CD4-positive, alpha-beta T cell (primary cell): ENCODE data around the gene C4orf50. TPM values are rescaled to one million over a fixed set of nuclear protein-coding genes. Genes with fewer than 3 reads are reported as not detected.

Source experiments
- ATAC-seq: fragments of 200-7000 bp; cut with Tn5 transposase; one replicate; pipeline ENCODE4 v1.10.0; 2022; ENCODE audit warnings: mild to moderate bottlenecking; ENCODE audit not compliant: poor library complexity
- CTCF ChIA-PET: fragments of 350-600 bp; sonication (Branson Sonifier 250); formaldehyde crosslinking; loops from one replicate; lab custom pipeline; 2021; ENCODE audit warnings: antibody characterized with exemption, inconsistent platforms; lab: Charles Lee
- POLR2A ChIA-PET: fragments of 350-600 bp; sonication (Branson Sonifier 250); formaldehyde crosslinking; loops from one replicate; lab custom pipeline; 2021; ENCODE audit warnings: antibody characterized with exemption, inconsistent platforms; lab: Charles Lee
- DNase-seq, 14 experiments: peaks; one replicate each; pipeline ENCODE4 v3.0.0-alpha.2; 2013 to 2020; ENCODE audit warnings: mixed read lengths in 2 of 14
- H3K27ac ChIP-seq, 2 donors: one replicate each; pipeline versions ENCODE4 v1.5.1 to v1.7.0; 2013; ENCODE audit warnings: low read length in 2 of 2, low read depth in 1 of 2, mild to moderate bottlenecking in 1 of 2
- H3K27me3 ChIP-seq, 2 experiments: 1 replicate in 1 of 2; 2 replicates in 1 of 2; pipeline versions ENCODE4 v1.6.1 to v1.7.0; 2013; ENCODE audit warnings: low read length in 2 of 2, control low read depth in 1 of 2, mild to moderate bottlenecking in 1 of 2, moderate library complexity in 1 of 2; ENCODE audit not compliant: insufficient read depth in 2 of 2, control insufficient read depth in 1 of 2
- H3K36me3 ChIP-seq: one replicate; pipeline ENCODE4 v1.6.1; 2013; ENCODE audit warnings: low read length, control low read depth; ENCODE audit not compliant: insufficient read depth
- H3K4me1 ChIP-seq: one replicate; pipeline ENCODE4 v1.6.1; 2013; ENCODE audit warnings: low read length, control low read depth; ENCODE audit not compliant: insufficient read depth
- H3K4me3 ChIP-seq: one replicate; pipeline ENCODE4 v1.5.1; 2013; ENCODE audit warnings: mild to moderate bottlenecking, low read length, moderate library complexity
- H3K9me3 ChIP-seq, 2 experiments: 1 replicate in 1 of 2; 2 replicates in 1 of 2; pipeline versions ENCODE4 v1.6.1 to v1.7.0; 2013; ENCODE audit warnings: low read length in 2 of 2, mild to moderate bottlenecking in 2 of 2, control low read depth in 1 of 2, moderate library complexity in 1 of 2; ENCODE audit not compliant: control insufficient read depth in 1 of 2, insufficient read depth in 1 of 2
- H3K27ac Mint-ChIP-seq: one replicate; pipeline ENCODE4 v1.8.0; 2020; ENCODE audit warnings: mixed read lengths
- H3K27me3 Mint-ChIP-seq: one replicate; pipeline ENCODE4 v1.8.0; 2021; ENCODE audit warnings: mixed read lengths
- H3K36me3 Mint-ChIP-seq: one replicate; pipeline ENCODE4 v1.8.0; 2021; ENCODE audit warnings: low read depth, mixed read lengths
- H3K4me1 Mint-ChIP-seq: one replicate; pipeline ENCODE4 v1.8.0; 2021; ENCODE audit warnings: low read depth, mixed read lengths
- H3K4me3 Mint-ChIP-seq: one replicate; pipeline ENCODE4 v1.8.0; 2020; ENCODE audit warnings: mild to moderate bottlenecking, mixed read lengths
- H3K9me3 Mint-ChIP-seq: one replicate; pipeline ENCODE4 v1.8.0; 2020; ENCODE audit warnings: mixed read lengths
- intact Hi-C, 2 experiments: fragments of 100-400 bp; cut with DNase I in 1 of 2; cut with micrococcal nuclease in 1 of 2; formaldehyde crosslinking; loops; one replicate each; pipeline versions ENCODE4 v1.15.1 to v1.9.0; 2023 to 2025; cut with DNase I, micrococcal nuclease
- total RNA-seq, 174 experiments: library from RNA in 2 of 174; stranded (reverse) in 2 of 174; gene quantifications; one replicate each; pipeline ENCODE4 v1.2.3 and lab custom pipeline; 2021 to 2026
- TF ChIP-seq, protein P1 (sequence below): fragments of 200-600 bp; IDR thresholded peaks from one replicate; pipeline ENCODE4 v1.8.0; 2022; ENCODE audit warnings: antibody characterized with exemption, mild to moderate bottlenecking

The C4orf50 gene
- total RNA-seq, 2 experiments from 2014 or later = 0.16 to 0.20 TPM

DNA sequence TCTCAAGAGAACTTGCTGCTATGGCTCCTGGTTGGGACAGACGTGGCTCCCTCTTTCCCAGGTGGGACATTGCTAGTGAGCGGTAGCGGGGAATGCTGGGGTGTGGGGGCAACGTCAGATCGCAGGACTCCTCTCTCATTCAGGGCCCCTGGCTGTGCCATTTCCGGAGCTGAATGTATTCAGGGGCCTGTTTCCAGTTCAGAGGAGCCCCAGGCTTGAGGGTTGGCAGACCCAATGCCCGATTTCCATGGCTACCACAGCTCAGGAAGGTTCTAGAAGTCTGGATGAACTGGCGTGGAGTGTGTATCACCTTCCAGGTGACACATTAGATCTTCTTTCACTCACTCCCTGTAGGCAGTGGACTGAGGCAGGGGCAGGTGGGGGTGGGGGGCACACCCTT, 99.2 kb downstream of the C4orf50 start:
- CTCF ChIA-PET = no interaction called here
- Mint-ChIP-seq H3K36me3 (no peaks in the 10 kb centered on the region), H3K27ac (no peak overlapping the region), H3K4me3 (no peak overlapping the region), H3K9me3 (peaks cover 5% of the 10 kb centered on the region), H3K4me1 (no peaks in the 10 kb centered on the region), H3K27me3 (peaks cover 45% of the 10 kb centered on the region)
- POLR2A ChIA-PET = no interaction called here
- no peak for ATAC-seq
- Histone ChIP-seq H3K27ac (no peak overlapping the region), H3K27me3 (peaks cover 0 to 2% of the 10 kb centered on the region in 2 experiments), H3K4me3 (no peak overlapping the region), H3K9me3 (peaks cover 0 to 22% of the 10 kb centered on the region in 2 experiments), H3K4me1 (no peaks in the 10 kb centered on the region), H3K36me3 (no peaks in the 10 kb centered on the region)
- TF ChIP-seq, protein P1, sequence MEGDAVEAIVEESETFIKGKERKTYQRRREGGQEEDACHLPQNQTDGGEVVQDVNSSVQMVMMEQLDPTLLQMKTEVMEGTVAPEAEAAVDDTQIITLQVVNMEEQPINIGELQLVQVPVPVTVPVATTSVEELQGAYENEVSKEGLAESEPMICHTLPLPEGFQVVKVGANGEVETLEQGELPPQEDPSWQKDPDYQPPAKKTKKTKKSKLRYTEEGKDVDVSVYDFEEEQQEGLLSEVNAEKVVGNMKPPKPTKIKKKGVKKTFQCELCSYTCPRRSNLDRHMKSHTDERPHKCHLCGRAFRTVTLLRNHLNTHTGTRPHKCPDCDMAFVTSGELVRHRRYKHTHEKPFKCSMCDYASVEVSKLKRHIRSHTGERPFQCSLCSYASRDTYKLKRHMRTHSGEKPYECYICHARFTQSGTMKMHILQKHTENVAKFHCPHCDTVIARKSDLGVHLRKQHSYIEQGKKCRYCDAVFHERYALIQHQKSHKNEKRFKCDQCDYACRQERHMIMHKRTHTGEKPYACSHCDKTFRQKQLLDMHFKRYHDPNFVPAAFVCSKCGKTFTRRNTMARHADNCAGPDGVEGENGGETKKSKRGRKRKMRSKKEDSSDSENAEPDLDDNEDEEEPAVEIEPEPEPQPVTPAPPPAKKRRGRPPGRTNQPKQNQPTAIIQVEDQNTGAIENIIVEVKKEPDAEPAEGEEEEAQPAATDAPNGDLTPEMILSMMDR = no peak
- no peak for DNase-seq
- intact Hi-C loops = no loop called here

DNA sequence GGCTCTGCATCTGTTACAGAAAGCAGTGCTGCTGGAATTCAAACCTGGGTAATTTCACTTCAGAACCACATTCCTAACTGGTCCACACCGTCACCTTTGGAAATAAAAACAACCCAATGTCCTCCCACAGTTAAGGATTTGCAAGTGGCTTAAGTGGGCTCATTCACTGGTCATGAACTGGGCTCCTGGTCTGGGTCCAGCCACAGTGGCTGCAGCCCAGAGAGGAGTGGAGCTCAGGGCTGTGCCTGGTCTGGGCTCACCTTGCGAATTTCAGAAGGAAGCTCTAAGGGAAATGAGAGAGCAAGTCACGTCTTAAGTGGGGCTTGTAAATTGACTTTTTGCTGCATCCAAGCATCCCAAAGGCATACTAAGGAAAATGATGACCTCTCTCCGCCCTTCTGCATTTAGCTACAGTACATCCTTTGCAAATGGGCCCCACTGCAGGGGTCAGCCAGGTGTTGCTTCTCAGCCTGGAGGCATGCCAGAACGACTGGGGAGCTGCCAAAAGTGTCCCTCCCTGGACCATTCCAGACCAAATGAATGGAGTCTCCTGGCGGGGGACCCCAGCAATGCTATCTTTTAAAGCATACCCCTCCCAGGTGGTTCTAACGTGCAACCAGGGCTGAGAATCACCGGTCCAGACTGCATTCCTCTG, 99.8 kb downstream of the C4orf50 start:
- intact Hi-C loops = no loop called here
- H3K27me3 Mint-ChIP-seq = peaks cover 42% of the 10 kb centered on the region
- H3K4me3 Mint-ChIP-seq = no peak overlapping the region
- TF ChIP-seq, protein P1 = no peak
- Histone ChIP-seq H3K9me3 (peaks cover 0 to 21% of the 10 kb centered on the region in 2 experiments), H3K36me3 (no peaks in the 10 kb centered on the region), H3K27me3 (peaks cover 0 to 2% of the 10 kb centered on the region in 2 experiments), H3K27ac (no peak overlapping the region), H3K4me1 (no peaks in the 10 kb centered on the region), H3K4me3 (no peak overlapping the region)
- H3K4me1 Mint-ChIP-seq = no peaks in the 10 kb centered on the region
- H3K27ac Mint-ChIP-seq = no peak overlapping the region
- H3K9me3 Mint-ChIP-seq = peaks cover 5% of the 10 kb centered on the region
- H3K36me3 Mint-ChIP-seq = no peaks in the 10 kb centered on the region
- ChIA-PET POLR2A (no interaction called here), CTCF (no interaction called here)
- ATAC-seq (no peak), DNase-seq (no peak)

DNA sequence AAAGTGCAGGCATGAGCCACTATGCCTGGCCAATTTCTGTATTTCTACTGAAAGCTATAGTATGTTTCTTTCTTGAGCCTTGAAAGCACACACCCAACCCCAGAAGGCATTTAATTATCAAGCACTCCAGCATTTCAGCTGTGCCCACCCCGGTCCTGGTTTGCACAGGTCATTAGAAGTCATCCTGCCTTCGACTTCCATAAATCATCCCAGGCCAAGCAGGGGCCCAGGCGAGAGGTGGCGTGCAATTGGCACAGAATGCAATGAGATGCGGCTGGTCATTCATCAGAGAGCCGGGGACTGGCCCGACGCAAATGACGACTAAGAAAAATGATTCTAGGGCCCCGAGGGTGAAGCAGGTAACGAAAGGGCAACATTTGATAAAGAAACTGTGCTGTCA, 100.6 kb downstream of the C4orf50 start:
- no peak for DNase-seq
- H3K36me3 ChIP-seq = no peaks in the 10 kb centered on the region
- ChIA-PET CTCF (no interaction called here), POLR2A (no interaction called here)
- Mint-ChIP-seq H3K9me3 (peaks cover 5% of the 10 kb centered on the region), H3K4me3 (no peak overlapping the region), H3K27ac (no peak overlapping the region), H3K4me1 (no peaks in the 10 kb centered on the region), H3K36me3 (no peaks in the 10 kb centered on the region), H3K27me3 (peaks cover 41% of the 10 kb centered on the region)
- H3K27ac ChIP-seq = no peak overlapping the region
- peaks cover 2 to 18% of the 10 kb centered on the region in 2 experiments for H3K9me3 ChIP-seq
- H3K4me3 ChIP-seq = no peak overlapping the region
- H3K4me1 ChIP-seq = no peaks in the 10 kb centered on the region
- no peak for ATAC-seq
- H3K27me3 ChIP-seq = peaks cover 0 to 2% of the 10 kb centered on the region in 2 experiments
- intact Hi-C loops = no loop called here
- TF ChIP-seq, protein P1 = no peak
